ENCODE data around the gene SPRED2. TPM values are rescaled to one million over a fixed set of nuclear protein-coding genes. Genes with fewer than 3 reads are reported as not detected.

The SPRED2 gene
- total and polyA plus RNA-seq, 2 donors from 2014 or later = 8.9 to 42.3 TPM

GRCh38 chr2:65413106-65413505, 19.3 kb downstream of the SPRED2 start:
- TF ChIP-seq CTCF (IDR thresholded peaks at IDR 0.05; ENCODE audit: borderline replicate concordance, extremely low read depth, insufficient read depth) = no peak
- H3K27ac ChIP-seq (ENCODE audit: low read depth in 2 of 2, low read length in 2 of 2) = no peak overlapping the region
- H3K9me3 ChIP-seq (ENCODE audit: control insufficient read depth in 2 of 3, insufficient read depth in 1 of 3, low read length in 3 of 3) = no peaks in the 10 kb centered on the region
- H3K27me3 ChIP-seq (ENCODE audit: control insufficient read depth, insufficient read depth, low read length) = no peaks in the 10 kb centered on the region
- peaks cover 1 to 18% (median 13%) of the 10 kb centered on the region in 3 donors for H3K4me1 ChIP-seq (ENCODE audit: control insufficient read depth in 2 of 3, insufficient read depth in 2 of 3, low read depth in 1 of 3, low read length in 3 of 3)
- DNase-seq (no peak), FAIRE-seq (no peak)
- intact Hi-C loops (cut with DNase I) = no loop called here
- H3K9ac ChIP-seq (ENCODE audit: low read length in 3 of 3) = no peak overlapping the region
- no peaks in the 10 kb centered on the region for H3K36me3 ChIP-seq (ENCODE audit: control insufficient read depth in 2 of 3, insufficient read depth in 3 of 3, low read length in 3 of 3)
- H3K4me3 ChIP-seq (ENCODE audit: low read length in 3 of 3) = no peak overlapping the region

GRCh38 chr2:65411056-65411795, 21.2 kb downstream of the SPRED2 start:
- no peak for DNase-seq
- Histone ChIP-seq H3K27me3 (ENCODE audit: control insufficient read depth, insufficient read depth, low read length) (no peaks in the 10 kb centered on the region), H3K9ac (ENCODE audit: low read length in 3 of 3) (no peak overlapping the region), H3K27ac (ENCODE audit: low read depth in 2 of 2, low read length in 2 of 2) (no peak overlapping the region), H3K4me3 (ENCODE audit: low read length in 3 of 3) (no peak overlapping the region), H3K4me1 (ENCODE audit: control insufficient read depth in 2 of 3, insufficient read depth in 2 of 3, low read depth in 1 of 3, low read length in 3 of 3) (peaks cover 0 to 22% (median 15%) of the 10 kb centered on the region in 3 donors), H3K36me3 (ENCODE audit: control insufficient read depth in 2 of 3, insufficient read depth in 3 of 3, low read length in 3 of 3) (no peaks in the 10 kb centered on the region), H3K9me3 (ENCODE audit: control insufficient read depth in 2 of 3, insufficient read depth in 1 of 3, low read length in 3 of 3) (no peaks in the 10 kb centered on the region)
- intact Hi-C loops (cut with DNase I) = no loop called here
- no peak for FAIRE-seq
- no peak for TF ChIP-seq CTCF (IDR thresholded peaks at IDR 0.05; ENCODE audit: borderline replicate concordance, extremely low read depth, insufficient read depth)

- Histone ChIP-seq H3K4me3 (ENCODE audit: low read length in 3 of 3) (no peak overlapping the region), H3K9ac (ENCODE audit: low read length in 3 of 3) (no peak overlapping the region), H3K9me3 (ENCODE audit: control insufficient read depth in 2 of 3, insufficient read depth in 1 of 3, low read length in 3 of 3) (no peaks in the 10 kb centered on the region), H3K27me3 (ENCODE audit: control insufficient read depth, insufficient read depth, low read length) (no peaks in the 10 kb centered on the region), H3K36me3 (ENCODE audit: control insufficient read depth in 2 of 3, insufficient read depth in 3 of 3, low read length in 3 of 3) (no peaks in the 10 kb centered on the region), H3K4me1 (ENCODE audit: control insufficient read depth in 2 of 3, insufficient read depth in 2 of 3, low read depth in 1 of 3, low read length in 3 of 3) (peaks cover 0 to 22% (median 12%) of the 10 kb centered on the region in 3 donors), H3K27ac (ENCODE audit: low read depth in 2 of 2, low read length in 2 of 2) (no peak overlapping the region)
- FAIRE-seq (no peak), DNase-seq (no peak)
- intact Hi-C loops (cut with DNase I) = no loop called here
- no peak for TF ChIP-seq CTCF (IDR thresholded peaks at IDR 0.05; ENCODE audit: borderline replicate concordance, extremely low read depth, insufficient read depth)
Observed at GRCh38 chr2:65409045-65409444, 23.4 kb downstream of the SPRED2 start.
